ENCODE results near the gene HAVCR2. TPM values are rescaled to one million over a fixed set of nuclear protein-coding genes. Genes with fewer than 3 reads are reported as not detected.

The HAVCR2 gene
- total RNA-seq, 1 experiment from 2014 or later: 0.04 TPM

GRCh38 chr5:157063776-157064430 lies 44.9 kb downstream of the HAVCR2 start:
- DNase-seq (no peak), ATAC-seq (no peak)
- Histone ChIP-seq H3K9ac (ENCODE audit: low read length) (no peak overlapping the region), H3K9me2 (replicated peaks; ENCODE audit: low read length) (no peaks in the 10 kb centered on the region), H4K20me1 (ENCODE audit: low read length) (no peaks in the 10 kb centered on the region), H3K36me3 (ENCODE audit: low read depth, low read length) (no peaks in the 10 kb centered on the region), H3K27me3 (ENCODE audit: low read length) (no peaks in the 10 kb centered on the region), H3K79me2 (ENCODE audit: low read length) (no peaks in the 10 kb centered on the region), H3K4me3 (ENCODE audit: low read length) (no peak overlapping the region), H3K27ac (ENCODE audit: low read length) (no peak overlapping the region), H2AFZ (ENCODE audit: low read length) (no peak overlapping the region), H3K4me2 (ENCODE audit: low read length) (no peak overlapping the region), H3K9me3 (ENCODE audit: low read length) (no peaks in the 10 kb centered on the region), H3F3A (ENCODE audit: low read length, unreplicated experiment) (no peaks in the 10 kb centered on the region), H3K4me1 (ENCODE audit: insufficient read depth, low read length) (no peaks in the 10 kb centered on the region)
- POLR2A ChIA-PET (ENCODE audit: unreplicated experiment): no interaction called here
- BruUV-seq (replicated peaks): no TSS peak
- CTCF ChIA-PET: no interaction called here
- intact Hi-C loops (cut with micrococcal nuclease): no loop called here
- TF ChIP-seq EZH2phosphoT487 (IDR thresholded peaks at IDR 0.05; ENCODE audit: borderline replicate concordance, low read length) (no peak), EZH2 (IDR thresholded peaks at IDR 0.05; ENCODE audit: low read length, unreplicated experiment) (no peak)
- TF ChIP-seq, protein P1, sequence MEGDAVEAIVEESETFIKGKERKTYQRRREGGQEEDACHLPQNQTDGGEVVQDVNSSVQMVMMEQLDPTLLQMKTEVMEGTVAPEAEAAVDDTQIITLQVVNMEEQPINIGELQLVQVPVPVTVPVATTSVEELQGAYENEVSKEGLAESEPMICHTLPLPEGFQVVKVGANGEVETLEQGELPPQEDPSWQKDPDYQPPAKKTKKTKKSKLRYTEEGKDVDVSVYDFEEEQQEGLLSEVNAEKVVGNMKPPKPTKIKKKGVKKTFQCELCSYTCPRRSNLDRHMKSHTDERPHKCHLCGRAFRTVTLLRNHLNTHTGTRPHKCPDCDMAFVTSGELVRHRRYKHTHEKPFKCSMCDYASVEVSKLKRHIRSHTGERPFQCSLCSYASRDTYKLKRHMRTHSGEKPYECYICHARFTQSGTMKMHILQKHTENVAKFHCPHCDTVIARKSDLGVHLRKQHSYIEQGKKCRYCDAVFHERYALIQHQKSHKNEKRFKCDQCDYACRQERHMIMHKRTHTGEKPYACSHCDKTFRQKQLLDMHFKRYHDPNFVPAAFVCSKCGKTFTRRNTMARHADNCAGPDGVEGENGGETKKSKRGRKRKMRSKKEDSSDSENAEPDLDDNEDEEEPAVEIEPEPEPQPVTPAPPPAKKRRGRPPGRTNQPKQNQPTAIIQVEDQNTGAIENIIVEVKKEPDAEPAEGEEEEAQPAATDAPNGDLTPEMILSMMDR (conservative IDR thresholded peaks at IDR 0.05; ENCODE audit: low read depth, low read length): no peak

DNA sequence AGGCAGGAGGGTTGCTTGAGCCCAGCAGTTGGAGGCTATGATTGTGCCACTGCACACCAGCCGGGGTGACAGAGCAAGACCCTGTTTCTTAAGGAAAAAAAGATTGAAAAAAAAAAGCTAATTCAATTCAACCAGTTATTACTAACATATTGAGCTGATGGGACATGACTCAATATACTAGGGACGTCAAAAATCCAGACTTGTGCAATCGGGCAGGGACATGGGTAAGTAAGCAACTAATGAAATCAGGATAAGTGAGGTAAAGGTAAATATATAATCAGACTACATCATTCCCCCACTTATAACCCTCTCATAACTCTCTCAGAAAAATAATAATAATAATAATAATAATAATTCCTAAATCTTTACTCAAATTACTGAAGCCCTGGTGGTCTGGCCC lies 49.0 kb downstream of the HAVCR2 start:
- DNase-seq (peak; percentile 19), ATAC-seq (no peak)
- Histone ChIP-seq H3K4me2 (ENCODE audit: low read length) (no peak overlapping the region), H3K27me3 (ENCODE audit: low read length) (no peaks in the 10 kb centered on the region), H3K27ac (ENCODE audit: low read length) (no peak overlapping the region), H3K9me2 (replicated peaks; ENCODE audit: low read length) (no peaks in the 10 kb centered on the region), H3K9ac (ENCODE audit: low read length) (no peak overlapping the region), H3K36me3 (ENCODE audit: low read depth, low read length) (no peaks in the 10 kb centered on the region), H2AFZ (ENCODE audit: low read length) (no peak overlapping the region), H3K4me1 (ENCODE audit: insufficient read depth, low read length) (no peaks in the 10 kb centered on the region), H3K79me2 (ENCODE audit: low read length) (no peaks in the 10 kb centered on the region), H4K20me1 (ENCODE audit: low read length) (no peaks in the 10 kb centered on the region), H3K4me3 (ENCODE audit: low read length) (no peak overlapping the region), H3K9me3 (ENCODE audit: low read length) (no peaks in the 10 kb centered on the region), H3F3A (ENCODE audit: low read length, unreplicated experiment) (no peaks in the 10 kb centered on the region)
- TF ChIP-seq EZH2 (IDR thresholded peaks at IDR 0.05; ENCODE audit: low read length, unreplicated experiment) (no peak), EZH2phosphoT487 (IDR thresholded peaks at IDR 0.05; ENCODE audit: borderline replicate concordance, low read length) (no peak)
- TF ChIP-seq, protein P1 (conservative IDR thresholded peaks at IDR 0.05; ENCODE audit: low read depth, low read length): no peak
- BruUV-seq (replicated peaks): no TSS peak
- POLR2A ChIA-PET (ENCODE audit: unreplicated experiment): no interaction called here
- CTCF ChIA-PET: no interaction called here
- intact Hi-C loops (cut with micrococcal nuclease): no loop called here

- DNase-seq (no peak), ATAC-seq (no peak)
- Histone ChIP-seq H3K9me2 (replicated peaks; ENCODE audit: low read length) (no peaks in the 10 kb centered on the region), H4K20me1 (ENCODE audit: low read length) (no peaks in the 10 kb centered on the region), H3K27ac (ENCODE audit: low read length) (no peak within 1 kb of the TSS), H2AFZ (ENCODE audit: low read length) (no peak within 1 kb of the TSS), H3K36me3 (ENCODE audit: low read depth, low read length) (no peaks in the 10 kb centered on the region), H3K4me1 (ENCODE audit: insufficient read depth, low read length) (no peaks in the 10 kb centered on the region), H3K27me3 (ENCODE audit: low read length) (no peaks in the 10 kb centered on the region), H3K4me3 (ENCODE audit: low read length) (no peak within 1 kb of the TSS), H3K79me2 (ENCODE audit: low read length) (no peaks in the 10 kb centered on the region), H3K9ac (ENCODE audit: low read length) (no peak within 1 kb of the TSS), H3F3A (ENCODE audit: low read length, unreplicated experiment) (no peaks in the 10 kb centered on the region), H3K4me2 (ENCODE audit: low read length) (no peak within 1 kb of the TSS), H3K9me3 (ENCODE audit: low read length) (no peaks in the 10 kb centered on the region)
- intact Hi-C loops (cut with micrococcal nuclease): no loop called here
- POLR2A ChIA-PET (ENCODE audit: unreplicated experiment): interaction anchor here (0.6 kb wide), 1 partner anchor 10 kb away, joined by 6 read pairs; no protein-coding TSS in a partner anchor
- CTCF ChIA-PET: no interaction called here
- no TSS peak for BruUV-seq (replicated peaks)
- TF ChIP-seq, protein P1 (conservative IDR thresholded peaks at IDR 0.05; ENCODE audit: low read depth, low read length): no peak
- TF ChIP-seq EZH2 (IDR thresholded peaks at IDR 0.05; ENCODE audit: low read length, unreplicated experiment): no peak
- TF ChIP-seq EZH2phosphoT487 (IDR thresholded peaks at IDR 0.05; ENCODE audit: borderline replicate concordance, low read length): no peak
These were observed 49.7 kb downstream of the HAVCR2 start, which contains the start of gene HAVCR1 for GRCh38 chr5:157059093-157059539. HAVCR1 (minus strand) TSS chr5:157059116; CDS start chr5:157057943, 1,173 bp downstream.
